Fibroblast of gingiva (primary cell): ENCODE measurements around the gene PPT1.

Source experiments
- DNase-seq: peaks from one replicate; pipeline ENCODE4 v3.0.0-alpha.2; 2011; ENCODE audit warnings: low read depth

Gene PPT1

GRCh38 chr1:40027647-40028046 lies 69.4 kb downstream of the PPT1 start:
- no peak for DNase-seq

GRCh38 chr1:40024671-40025070 lies 72.4 kb downstream of the PPT1 start:
- DNase-seq = no peak

- DNase-seq = no peak
Observed at GRCh38 chr1:40023379-40023944, 73.6 kb downstream of the PPT1 start.
